HEK293 (cell line): ENCODE results near the gene RTKN2.

Experiments used
- CTCF ChIA-PET: fragments of 350-600 bp; formaldehyde crosslinking; extraction: SDS; loops from one replicate; lab custom pipeline; 2021; ENCODE audit warnings: antibody characterized with exemption; lab: Yijun Ruan, JAX
- POLR2A ChIA-PET: fragments of 300-600 bp; formaldehyde crosslinking; extraction: SDS; loops from one replicate; lab custom pipeline; 2020; ENCODE audit warnings: antibody characterized with exemption, inconsistent platforms; lab: Yijun Ruan, JAX
- H3K27ac ChIP-seq: fragments of 200-500 bp; sonication (Bioruptor generic); 2 replicates; pipeline ENCODE4 v1.5.1; 2014; ENCODE audit warnings: low read depth, low read length, control low read depth, inconsistent platforms; ENCODE audit errors: extremely low read depth
- H3K36me3 ChIP-seq, 2 experiments: fragments of 200-500 bp in 1 of 2; sonication (Bioruptor generic) in 1 of 2; 1 replicate in 1 of 2; 2 replicates in 1 of 2; pipeline ENCODE4 v1.5.1; 2014 to 2017; ENCODE audit warnings: inconsistent platforms in 2 of 2, low read length in 2 of 2; ENCODE audit not compliant: control insufficient read depth in 2 of 2, insufficient read depth in 1 of 2
- H3K4me1 ChIP-seq: fragments of 200-500 bp; sonication (Bioruptor generic); 2 replicates; pipeline ENCODE4 v1.5.1; 2014; ENCODE audit warnings: mild to moderate bottlenecking, low read length, inconsistent platforms; ENCODE audit not compliant: control insufficient read depth, insufficient read depth
- H3K4me3 ChIP-seq: 2 replicates; pipeline ENCODE4 v1.5.1; 2011; ENCODE audit warnings: low read depth, mild to moderate bottlenecking, control low read depth, low read length, moderate library complexity
- H3K9me3 ChIP-seq: fragments of 200-500 bp; sonication (Bioruptor generic); 2 replicates; pipeline ENCODE4 v1.5.1; 2014; ENCODE audit warnings: low read depth, low read length, inconsistent platforms; ENCODE audit not compliant: control insufficient read depth, insufficient read depth
- GLI2 ChIP-seq: fragments of 450-650 bp; formaldehyde crosslinking; IDR thresholded peaks from 2 replicates; pipeline ENCODE4; 2017; ENCODE audit warnings: missing biosample characterization, missing genetic modification characterization, low read depth, borderline replicate concordance
- OVOL3 ChIP-seq: fragments of 450-650 bp; formaldehyde crosslinking; IDR thresholded peaks from 2 replicates; pipeline ENCODE4 v1.5.1; 2016; ENCODE audit warnings: missing biosample characterization, missing genetic modification characterization
- SP3 ChIP-seq: fragments of 450-650 bp; formaldehyde crosslinking; IDR thresholded peaks from 2 replicates; pipeline ENCODE4 v1.5.1; 2016; ENCODE audit warnings: missing biosample characterization, missing genetic modification characterization
- SP7 ChIP-seq: fragments of 450-650 bp; formaldehyde crosslinking; IDR thresholded peaks from 2 replicates; pipeline ENCODE4 v1.5.1; 2016; ENCODE audit warnings: missing biosample characterization, missing genetic modification characterization
- ZFP69B ChIP-seq: fragments of 450-650 bp; formaldehyde crosslinking; IDR thresholded peaks from 2 replicates; pipeline ENCODE4 v1.5.1; 2016; ENCODE audit warnings: missing biosample characterization, missing genetic modification characterization
- ZNF175 ChIP-seq: fragments of 450-650 bp; formaldehyde crosslinking; IDR thresholded peaks from 2 replicates; pipeline ENCODE4 v1.5.1; 2016; ENCODE audit warnings: missing biosample characterization, missing genetic modification characterization
- ZNF23 ChIP-seq: fragments of 450-650 bp; formaldehyde crosslinking; IDR thresholded peaks from 2 replicates; pipeline ENCODE4 v1.5.1; 2016; ENCODE audit warnings: missing biosample characterization, missing genetic modification characterization, borderline replicate concordance
- ZNF266 ChIP-seq: fragments of 450-650 bp; formaldehyde crosslinking; IDR thresholded peaks from 2 replicates; pipeline ENCODE4 v1.5.1; 2016; ENCODE audit warnings: missing biosample characterization, missing genetic modification characterization, low read depth
- ZNF473 ChIP-seq: fragments of 450-650 bp; formaldehyde crosslinking; IDR thresholded peaks from 2 replicates; pipeline ENCODE4 v1.5.1; 2017; ENCODE audit warnings: missing biosample characterization, missing genetic modification characterization
- ZNF501 ChIP-seq: fragments of 450-650 bp; formaldehyde crosslinking; IDR thresholded peaks from 2 replicates; pipeline ENCODE4 v1.5.1; 2016; ENCODE audit warnings: missing biosample characterization, missing genetic modification characterization
- ZNF600 ChIP-seq: fragments of 450-650 bp; formaldehyde crosslinking; IDR thresholded peaks from 2 replicates; pipeline ENCODE4 v1.5.1; 2016; ENCODE audit warnings: missing biosample characterization, missing genetic modification characterization
- ZNF610 ChIP-seq: fragments of 450-650 bp; formaldehyde crosslinking; IDR thresholded peaks from 2 replicates; pipeline ENCODE4 v1.5.1; 2016; ENCODE audit warnings: missing biosample characterization, missing genetic modification characterization, borderline replicate concordance
- ZNF658 ChIP-seq: fragments of 450-650 bp; formaldehyde crosslinking; IDR thresholded peaks from 2 replicates; pipeline ENCODE4; 2016; ENCODE audit warnings: missing biosample characterization, missing genetic modification characterization
- ZNF670 ChIP-seq: fragments of 450-650 bp; formaldehyde crosslinking; IDR thresholded peaks from 2 replicates; pipeline ENCODE4 v1.5.1; 2016; ENCODE audit warnings: missing biosample characterization, missing genetic modification characterization, low read depth
- ZNF830 ChIP-seq: fragments of 450-650 bp; IDR thresholded peaks from 2 replicates; pipeline ENCODE4 v1.5.0; 2018; ENCODE audit warnings: missing biosample characterization, missing genetic modification characterization, low read depth, mild to moderate bottlenecking, moderate library complexity
- TF ChIP-seq, protein P1 (sequence below): fragments of 450-650 bp; formaldehyde crosslinking; IDR thresholded peaks from 2 replicates; pipeline ENCODE4 v1.5.0; 2017; ENCODE audit warnings: missing biosample characterization, missing genetic modification characterization, borderline replicate concordance
- TF ChIP-seq, protein P2 (sequence below): fragments of 450-650 bp; formaldehyde crosslinking; IDR thresholded peaks from 2 replicates; pipeline ENCODE4 v1.5.1; 2016; ENCODE audit warnings: missing biosample characterization, missing genetic modification characterization
- TF ChIP-seq, protein P3 (sequence below): fragments of 450-650 bp; formaldehyde crosslinking; IDR thresholded peaks from 2 replicates; pipeline ENCODE4 v1.5.1; 2016; ENCODE audit warnings: missing biosample characterization, missing genetic modification characterization
- TF ChIP-seq, protein P4 (sequence below): fragments of 450-650 bp; formaldehyde crosslinking; IDR thresholded peaks from 2 replicates; pipeline ENCODE4 v1.5.1; 2017; ENCODE audit warnings: missing biosample characterization, missing genetic modification characterization
- TF ChIP-seq, protein P5 (sequence below): fragments of 450-650 bp; formaldehyde crosslinking; IDR thresholded peaks from 2 replicates; pipeline ENCODE4 v1.5.1; 2016; ENCODE audit warnings: missing biosample characterization, missing genetic modification characterization

RTKN2 gene

DNA sequence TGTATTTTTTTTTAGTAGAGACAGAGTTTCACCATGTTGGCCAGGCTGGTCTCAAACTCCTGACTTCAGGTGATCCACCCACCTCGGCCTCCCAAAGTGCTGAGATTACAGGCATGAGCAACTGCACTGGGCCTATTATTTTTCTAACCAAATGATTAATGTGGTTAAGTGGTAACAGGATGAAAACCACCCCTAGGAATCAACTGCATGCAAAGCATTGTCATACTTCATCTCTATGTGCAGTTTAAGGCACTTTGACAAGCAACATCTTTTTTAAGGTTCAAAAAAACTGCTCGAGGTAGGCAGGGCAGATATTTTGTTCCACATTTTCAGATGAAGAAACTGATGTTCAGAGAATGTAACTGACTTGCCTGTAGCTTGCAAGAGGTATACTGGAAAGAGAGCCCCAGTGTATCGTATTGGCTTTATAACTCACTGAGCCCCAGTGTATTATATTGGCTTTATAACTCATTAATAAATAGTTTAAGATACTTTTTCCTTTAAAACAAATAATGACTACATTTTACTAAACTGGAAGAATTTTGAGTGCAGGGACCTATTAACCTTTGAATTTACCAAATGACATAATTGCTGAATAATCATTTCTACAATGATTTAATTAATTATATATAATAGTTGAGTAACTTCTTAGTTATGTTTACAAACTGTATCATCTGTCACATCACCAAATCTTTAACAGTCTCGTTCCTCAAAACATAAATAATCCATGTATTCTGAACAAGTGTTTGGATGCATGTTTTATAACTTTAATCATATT lies 38.1 kb downstream of the RTKN2 start:
- CTCF ChIA-PET: interaction anchor here (0.5 to 2.1 kb wide), 2 partner anchors 14 to 1474 kb away, joined by 4 to 12 read pairs; no protein-coding TSS in a partner anchor
- no peak overlapping the region for H3K27ac ChIP-seq
- H3K9me3 ChIP-seq: no peaks in the 10 kb centered on the region
- H3K36me3 ChIP-seq: no peaks in the 10 kb centered on the region
- POLR2A ChIA-PET: no interaction called here
- no peaks in the 10 kb centered on the region for H3K4me1 ChIP-seq
- H3K4me3 ChIP-seq: no peak overlapping the region
- TF ChIP-seq ZNF670 (tag by site-specific recombination) (no peak), ZNF473 (tag by site-specific recombination) (no peak), SP3 (no peak), ZNF658 (tag by site-specific recombination) (no peak), ZFP69B (no peak), ZNF610 (tag by site-specific recombination) (no peak), ZNF600 (tag by site-specific recombination) (no peak), SP7 (tag by site-specific recombination) (no peak), ZNF266 (tag by site-specific recombination) (no peak), ZNF175 (tag by site-specific recombination) (no peak), ZNF830 (tag by site-specific recombination) (no peak), ZNF501 (tag by site-specific recombination) (no peak), GLI2 (tag by site-specific recombination) (no peak), OVOL3 (tag by site-specific recombination) (no peak), ZNF23 (tag by site-specific recombination) (no peak)
- TF ChIP-seq, protein P1, sequence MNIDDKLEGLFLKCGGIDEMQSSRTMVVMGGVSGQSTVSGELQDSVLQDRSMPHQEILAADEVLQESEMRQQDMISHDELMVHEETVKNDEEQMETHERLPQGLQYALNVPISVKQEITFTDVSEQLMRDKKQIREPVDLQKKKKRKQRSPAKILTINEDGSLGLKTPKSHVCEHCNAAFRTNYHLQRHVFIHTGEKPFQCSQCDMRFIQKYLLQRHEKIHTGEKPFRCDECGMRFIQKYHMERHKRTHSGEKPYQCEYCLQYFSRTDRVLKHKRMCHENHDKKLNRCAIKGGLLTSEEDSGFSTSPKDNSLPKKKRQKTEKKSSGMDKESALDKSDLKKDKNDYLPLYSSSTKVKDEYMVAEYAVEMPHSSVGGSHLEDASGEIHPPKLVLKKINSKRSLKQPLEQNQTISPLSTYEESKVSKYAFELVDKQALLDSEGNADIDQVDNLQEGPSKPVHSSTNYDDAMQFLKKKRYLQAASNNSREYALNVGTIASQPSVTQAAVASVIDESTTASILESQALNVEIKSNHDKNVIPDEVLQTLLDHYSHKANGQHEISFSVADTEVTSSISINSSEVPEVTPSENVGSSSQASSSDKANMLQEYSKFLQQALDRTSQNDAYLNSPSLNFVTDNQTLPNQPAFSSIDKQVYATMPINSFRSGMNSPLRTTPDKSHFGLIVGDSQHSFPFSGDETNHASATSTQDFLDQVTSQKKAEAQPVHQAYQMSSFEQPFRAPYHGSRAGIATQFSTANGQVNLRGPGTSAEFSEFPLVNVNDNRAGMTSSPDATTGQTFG (tag by site-specific recombination): no peak
- TF ChIP-seq, protein P2, sequence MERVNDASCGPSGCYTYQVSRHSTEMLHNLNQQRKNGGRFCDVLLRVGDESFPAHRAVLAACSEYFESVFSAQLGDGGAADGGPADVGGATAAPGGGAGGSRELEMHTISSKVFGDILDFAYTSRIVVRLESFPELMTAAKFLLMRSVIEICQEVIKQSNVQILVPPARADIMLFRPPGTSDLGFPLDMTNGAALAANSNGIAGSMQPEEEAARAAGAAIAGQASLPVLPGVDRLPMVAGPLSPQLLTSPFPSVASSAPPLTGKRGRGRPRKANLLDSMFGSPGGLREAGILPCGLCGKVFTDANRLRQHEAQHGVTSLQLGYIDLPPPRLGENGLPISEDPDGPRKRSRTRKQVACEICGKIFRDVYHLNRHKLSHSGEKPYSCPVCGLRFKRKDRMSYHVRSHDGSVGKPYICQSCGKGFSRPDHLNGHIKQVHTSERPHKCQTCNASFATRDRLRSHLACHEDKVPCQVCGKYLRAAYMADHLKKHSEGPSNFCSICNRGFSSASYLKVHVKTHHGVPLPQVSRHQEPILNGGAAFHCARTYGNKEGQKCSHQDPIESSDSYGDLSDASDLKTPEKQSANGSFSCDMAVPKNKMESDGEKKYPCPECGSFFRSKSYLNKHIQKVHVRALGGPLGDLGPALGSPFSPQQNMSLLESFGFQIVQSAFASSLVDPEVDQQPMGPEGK (tag by site-specific recombination): no peak
- TF ChIP-seq, protein P3, sequence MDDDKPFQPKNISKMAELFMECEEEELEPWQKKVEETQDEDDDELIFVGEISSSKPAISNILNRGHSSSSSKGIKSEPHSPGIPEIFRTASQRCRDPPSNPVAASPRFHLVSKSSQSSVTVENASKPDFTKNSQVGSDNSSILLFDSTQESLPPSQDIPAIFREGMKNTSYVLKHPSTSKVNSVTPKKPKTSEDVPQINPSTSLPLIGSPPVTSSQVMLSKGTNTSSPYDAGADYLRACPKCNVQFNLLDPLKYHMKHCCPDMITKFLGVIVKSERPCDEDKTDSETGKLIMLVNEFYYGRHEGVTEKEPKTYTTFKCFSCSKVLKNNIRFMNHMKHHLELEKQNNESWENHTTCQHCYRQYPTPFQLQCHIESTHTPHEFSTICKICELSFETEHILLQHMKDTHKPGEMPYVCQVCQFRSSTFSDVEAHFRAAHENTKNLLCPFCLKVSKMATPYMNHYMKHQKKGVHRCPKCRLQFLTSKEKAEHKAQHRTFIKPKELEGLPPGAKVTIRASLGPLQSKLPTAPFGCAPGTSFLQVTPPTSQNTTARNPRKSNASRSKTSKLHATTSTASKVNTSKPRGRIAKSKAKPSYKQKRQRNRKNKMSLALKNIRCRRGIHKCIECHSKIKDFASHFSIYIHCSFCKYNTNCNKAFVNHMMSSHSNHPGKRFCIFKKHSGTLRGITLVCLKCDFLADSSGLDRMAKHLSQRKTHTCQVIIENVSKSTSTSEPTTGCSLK (tag by site-specific recombination): no peak
- TF ChIP-seq, protein P4, sequence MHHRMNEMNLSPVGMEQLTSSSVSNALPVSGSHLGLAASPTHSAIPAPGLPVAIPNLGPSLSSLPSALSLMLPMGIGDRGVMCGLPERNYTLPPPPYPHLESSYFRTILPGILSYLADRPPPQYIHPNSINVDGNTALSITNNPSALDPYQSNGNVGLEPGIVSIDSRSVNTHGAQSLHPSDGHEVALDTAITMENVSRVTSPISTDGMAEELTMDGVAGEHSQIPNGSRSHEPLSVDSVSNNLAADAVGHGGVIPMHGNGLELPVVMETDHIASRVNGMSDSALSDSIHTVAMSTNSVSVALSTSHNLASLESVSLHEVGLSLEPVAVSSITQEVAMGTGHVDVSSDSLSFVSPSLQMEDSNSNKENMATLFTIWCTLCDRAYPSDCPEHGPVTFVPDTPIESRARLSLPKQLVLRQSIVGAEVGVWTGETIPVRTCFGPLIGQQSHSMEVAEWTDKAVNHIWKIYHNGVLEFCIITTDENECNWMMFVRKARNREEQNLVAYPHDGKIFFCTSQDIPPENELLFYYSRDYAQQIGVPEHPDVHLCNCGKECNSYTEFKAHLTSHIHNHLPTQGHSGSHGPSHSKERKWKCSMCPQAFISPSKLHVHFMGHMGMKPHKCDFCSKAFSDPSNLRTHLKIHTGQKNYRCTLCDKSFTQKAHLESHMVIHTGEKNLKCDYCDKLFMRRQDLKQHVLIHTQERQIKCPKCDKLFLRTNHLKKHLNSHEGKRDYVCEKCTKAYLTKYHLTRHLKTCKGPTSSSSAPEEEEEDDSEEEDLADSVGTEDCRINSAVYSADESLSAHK (tag by site-specific recombination): no peak
- TF ChIP-seq, protein P5, sequence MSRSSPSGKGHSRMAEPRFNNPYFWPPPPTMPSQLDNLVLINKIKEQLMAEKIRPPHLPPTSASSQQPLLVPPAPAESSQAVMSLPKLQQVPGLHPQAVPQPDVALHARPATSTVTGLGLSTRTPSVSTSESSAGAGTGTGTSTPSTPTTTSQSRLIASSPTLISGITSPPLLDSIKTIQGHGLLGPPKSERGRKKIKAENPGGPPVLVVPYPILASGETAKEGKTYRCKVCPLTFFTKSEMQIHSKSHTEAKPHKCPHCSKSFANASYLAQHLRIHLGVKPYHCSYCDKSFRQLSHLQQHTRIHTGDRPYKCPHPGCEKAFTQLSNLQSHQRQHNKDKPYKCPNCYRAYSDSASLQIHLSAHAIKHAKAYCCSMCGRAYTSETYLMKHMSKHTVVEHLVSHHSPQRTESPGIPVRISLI (tag by site-specific recombination): no peak
